ENCODE data around the gene DNAJC28.
"Not testable (repeated sequence)": the region's sequence is repeated elsewhere in the genome, so short reads cannot be mapped to it uniquely, and the experiment has no call there.

The DNAJC28 gene, protein sequence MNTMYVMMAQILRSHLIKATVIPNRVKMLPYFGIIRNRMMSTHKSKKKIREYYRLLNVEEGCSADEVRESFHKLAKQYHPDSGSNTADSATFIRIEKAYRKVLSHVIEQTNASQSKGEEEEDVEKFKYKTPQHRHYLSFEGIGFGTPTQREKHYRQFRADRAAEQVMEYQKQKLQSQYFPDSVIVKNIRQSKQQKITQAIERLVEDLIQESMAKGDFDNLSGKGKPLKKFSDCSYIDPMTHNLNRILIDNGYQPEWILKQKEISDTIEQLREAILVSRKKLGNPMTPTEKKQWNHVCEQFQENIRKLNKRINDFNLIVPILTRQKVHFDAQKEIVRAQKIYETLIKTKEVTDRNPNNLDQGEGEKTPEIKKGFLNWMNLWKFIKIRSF

DNA sequence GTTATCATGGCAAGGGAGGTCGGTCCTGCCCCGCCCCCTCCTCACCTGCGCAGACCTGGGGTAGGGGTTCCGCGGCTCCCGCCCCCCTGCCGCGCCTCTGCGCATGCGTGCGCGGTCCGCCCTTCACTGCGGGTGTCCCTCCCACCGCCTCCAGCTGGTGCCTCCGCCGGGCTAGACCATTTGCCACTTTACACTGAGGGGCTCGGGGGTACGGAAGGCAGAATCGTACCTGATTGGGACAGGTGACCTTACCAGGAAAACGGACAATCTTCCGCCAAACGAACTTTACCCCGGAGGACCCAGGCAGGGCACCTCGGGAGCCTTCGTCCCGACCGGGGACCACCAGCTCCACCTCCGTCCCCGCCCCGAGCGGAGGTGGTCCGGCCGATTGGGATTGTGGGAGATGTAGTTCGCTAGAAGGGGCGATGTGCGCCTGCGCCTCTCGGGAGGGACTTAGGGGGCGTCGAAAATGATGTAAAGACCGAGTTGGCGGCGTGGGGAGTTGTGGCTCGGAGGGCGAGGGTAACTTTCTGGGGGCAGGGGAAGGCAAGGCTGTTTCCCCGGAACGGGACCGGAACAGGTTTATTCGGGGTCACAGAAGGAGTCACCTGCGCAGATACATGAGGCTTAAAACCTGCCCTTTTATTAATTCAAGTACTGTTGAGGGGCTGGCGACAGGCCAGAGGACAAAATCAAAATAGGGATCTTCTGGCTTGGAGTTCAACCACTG, at the start of gene DNAJC28:
Gene DNAJC28, minus strand, starts transcription at position 344 of the 730 bp plus-strand sequence. CDS start 2,323 bp downstream, outside the sequence.
- peak; percentile 94 for DNase-seq

DNA sequence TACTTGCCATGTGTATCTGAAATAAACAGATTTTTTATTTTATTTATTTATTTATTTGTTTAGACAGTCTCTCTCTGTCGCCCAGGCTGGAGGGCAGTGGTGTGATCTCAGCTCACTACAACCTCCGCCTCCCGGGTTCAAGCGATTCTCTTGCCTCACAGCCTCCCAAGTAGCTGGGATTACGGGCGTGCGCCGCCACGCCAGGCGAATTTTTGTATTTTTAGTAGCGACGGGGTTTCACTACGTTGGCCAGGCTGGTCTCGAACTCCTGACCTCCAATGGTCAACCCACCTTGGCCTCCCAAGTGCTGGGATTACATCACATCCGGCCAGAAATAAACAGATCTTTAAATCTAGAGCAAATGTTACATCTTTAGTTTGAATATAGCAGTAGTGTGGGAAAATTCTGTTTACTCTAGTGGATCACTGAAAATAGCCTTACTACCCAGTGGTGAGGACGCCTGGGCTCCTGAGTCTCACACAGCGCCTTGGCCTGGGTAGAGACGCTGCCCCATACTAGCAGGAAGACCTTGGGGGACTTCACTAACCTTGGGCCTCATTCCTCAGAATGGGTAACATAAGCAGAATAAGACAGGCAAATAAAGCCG, 49.7 kb upstream of the DNAJC28 start:
- peak; percentile 48 for DNase-seq

DNA sequence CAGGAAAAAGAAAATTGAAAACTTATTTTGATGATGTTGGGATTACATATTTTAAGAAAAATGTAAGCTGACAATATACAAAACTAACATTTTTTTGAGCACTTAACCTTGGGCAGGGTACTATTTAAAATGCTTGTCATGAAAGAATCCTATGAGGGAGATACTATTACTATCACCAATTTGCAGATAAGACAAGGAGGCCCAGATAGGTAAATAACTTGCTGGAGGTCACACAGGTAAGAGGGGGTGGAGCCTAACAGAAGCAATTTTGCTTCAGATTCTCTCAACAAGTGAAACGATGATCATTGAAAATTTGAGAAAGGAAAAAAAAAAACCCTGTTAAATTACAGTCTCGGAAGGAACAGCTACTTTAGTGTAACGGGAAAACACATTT, 49.2 kb upstream of the DNAJC28 start:
- no peak for DNase-seq

DNA sequence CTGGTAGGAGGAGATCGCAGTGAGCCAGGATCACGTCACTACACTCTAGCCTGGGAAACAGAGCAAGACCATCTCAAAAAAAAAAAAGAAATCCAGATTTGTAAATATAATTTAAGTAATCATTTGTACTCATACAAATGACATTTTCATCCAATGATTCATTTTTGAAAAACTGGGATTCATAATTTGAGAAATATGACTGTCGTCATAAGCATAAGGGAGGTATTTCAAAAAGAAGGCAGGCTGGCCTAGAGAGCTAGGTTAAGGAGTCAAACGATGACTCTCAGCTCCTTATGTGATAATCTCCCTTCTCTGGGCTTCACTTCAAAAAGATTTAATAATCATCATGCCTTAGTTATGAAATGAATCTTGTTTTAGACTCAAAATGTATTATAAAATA, 48.1 kb upstream of the DNAJC28 start:
- DNase-seq, result no peak

DNA sequence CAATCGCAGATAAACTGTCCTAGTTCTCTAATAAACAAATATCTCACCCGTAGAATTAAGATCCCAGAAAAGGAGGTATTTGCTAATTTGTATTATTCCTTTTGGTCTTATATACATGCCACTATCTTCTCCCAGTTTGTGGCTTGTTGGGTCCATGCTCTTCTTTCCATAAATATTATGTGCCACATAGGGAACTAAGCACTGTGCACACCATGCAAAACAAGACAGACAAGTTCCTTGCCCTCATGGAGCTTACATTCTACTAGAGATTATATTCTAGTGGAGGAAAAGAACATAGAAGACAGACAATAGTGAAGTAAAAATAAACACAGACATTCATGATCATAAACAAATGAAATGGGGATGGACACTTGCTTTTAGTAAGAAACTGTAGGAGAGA, 45.7 kb upstream of the DNAJC28 start:
- no peak for DNase-seq

DNA sequence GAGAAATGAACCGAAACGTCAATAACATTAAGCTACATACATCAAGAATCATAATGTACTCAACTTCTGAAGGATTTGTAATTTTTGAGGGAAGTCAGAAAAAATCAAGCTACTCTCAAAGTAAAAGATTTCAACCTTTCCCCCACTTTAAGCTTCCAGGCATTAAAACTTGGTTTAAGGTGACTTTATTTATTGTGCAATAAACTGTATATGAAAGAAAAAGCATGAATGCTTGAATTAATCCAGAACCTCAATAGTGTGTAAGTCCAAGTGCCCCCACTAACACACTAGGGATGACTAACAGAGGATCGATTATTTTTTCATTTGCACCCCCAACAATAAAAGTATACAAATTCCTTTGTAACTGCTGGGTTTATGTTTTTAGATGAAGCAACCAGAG, 39.5 kb upstream of the DNAJC28 start:
- DNase-seq, result no peak

DNA sequence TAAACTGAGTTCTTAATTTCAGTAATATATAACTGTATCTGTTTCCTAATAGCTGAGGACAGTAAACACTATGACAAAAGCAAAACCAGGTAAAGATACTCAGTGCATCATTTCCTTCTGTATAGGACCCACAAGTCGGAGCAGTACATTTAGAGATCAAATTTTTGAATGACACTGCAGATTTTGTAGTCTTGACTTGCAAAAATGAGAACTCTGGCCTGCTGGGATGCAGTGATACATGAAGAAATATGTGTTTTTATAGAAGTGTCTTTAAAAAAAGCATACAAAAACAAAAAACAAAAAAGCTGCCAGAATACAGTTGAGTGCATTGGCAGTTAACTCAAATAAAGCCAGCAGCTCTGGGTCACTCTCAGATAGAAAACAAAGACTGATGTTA, 31.4 kb upstream of the DNAJC28 start:
- no peak for DNase-seq

DNA sequence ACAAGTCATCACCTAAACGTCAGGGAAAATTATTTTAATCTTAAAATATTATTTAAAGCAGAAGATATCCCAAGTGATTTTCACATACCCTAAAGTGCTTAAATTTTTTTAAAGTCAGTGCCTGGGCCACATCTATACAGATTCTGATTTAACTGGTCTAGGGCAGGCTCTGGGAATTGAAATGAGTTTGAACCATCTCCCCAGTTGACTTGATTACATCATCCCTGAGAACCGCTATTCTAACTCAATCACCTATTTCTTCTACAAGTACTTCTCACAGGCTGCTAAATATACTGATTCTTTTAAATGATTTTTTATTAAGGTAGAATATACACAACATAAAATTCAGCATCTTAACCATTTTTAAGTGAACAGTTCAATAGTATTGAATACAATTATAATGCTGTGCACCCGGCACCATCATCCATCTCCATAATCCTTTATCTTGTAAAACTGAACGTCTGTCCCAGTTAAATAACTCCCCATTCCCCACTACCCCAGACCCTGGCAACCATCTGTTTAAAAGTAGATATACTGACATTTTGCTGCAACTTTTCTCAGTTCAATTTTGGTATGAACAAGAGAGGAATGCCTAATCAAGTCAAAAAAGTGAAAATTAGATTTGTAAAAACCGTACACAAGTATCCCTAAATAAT, 30.9 kb upstream of the DNAJC28 start:
- DNase-seq, result no peak

DNA sequence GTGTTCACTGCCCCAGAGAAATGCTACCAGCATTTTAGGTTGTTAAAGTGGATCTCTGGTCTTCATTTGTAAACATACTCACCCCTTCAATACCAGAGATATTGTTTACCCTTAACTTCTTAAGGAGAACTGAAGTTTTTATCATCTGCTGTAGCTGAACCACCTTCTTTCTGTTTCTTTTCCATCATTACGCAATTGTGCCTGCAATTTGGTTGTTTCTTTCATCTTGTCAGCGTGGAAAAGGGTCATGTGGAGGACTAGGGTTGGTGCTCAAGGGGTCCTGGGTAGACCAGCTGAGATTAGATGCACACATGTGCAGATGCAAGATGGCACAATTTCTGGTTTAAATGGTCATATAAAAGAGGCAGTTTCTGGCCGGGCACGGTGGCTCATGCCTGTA, 27.4 kb upstream of the DNAJC28 start:
- no peak for DNase-seq

DNA sequence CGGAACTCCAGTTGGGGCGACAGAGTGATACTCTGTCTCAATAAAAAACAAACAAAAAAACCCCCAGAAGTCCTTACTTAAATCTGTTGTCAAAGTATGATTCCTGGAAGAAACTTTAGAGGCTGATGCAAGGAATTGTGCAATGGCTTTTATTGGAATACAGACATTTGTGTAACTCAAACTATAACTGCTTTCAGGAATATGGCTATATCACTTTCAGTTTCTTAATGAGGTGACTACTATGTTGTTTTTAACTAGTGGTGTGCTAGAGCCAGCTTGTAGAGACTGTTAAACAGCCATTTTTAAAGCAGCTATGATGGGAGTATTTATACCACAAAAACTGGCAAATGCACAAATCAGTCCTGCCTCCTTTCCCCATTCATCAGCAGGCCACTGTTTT, 22.7 kb upstream of the DNAJC28 start:
- DNase-seq, result peak; percentile 19

DNA sequence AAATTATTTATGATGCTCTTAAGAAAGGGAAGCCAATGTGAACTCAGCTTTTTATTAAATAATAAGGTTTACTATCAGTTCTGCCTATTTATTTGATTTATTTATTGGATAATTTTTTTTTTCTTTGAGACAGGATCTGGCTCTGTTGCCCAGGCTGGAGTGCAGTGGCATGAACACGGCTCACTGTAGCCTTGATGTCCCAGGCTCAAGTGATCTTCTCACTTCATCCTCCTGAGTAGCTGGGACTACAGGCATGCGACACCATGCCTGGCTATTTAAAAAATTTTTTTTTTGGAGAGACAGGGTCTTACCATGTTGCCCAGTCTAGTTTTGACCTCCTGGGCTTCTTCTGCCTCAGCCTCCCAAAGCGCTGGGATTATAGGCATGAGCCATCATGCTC, 21.0 kb upstream of the DNAJC28 start:
- DNase-seq, result no peak

DNA sequence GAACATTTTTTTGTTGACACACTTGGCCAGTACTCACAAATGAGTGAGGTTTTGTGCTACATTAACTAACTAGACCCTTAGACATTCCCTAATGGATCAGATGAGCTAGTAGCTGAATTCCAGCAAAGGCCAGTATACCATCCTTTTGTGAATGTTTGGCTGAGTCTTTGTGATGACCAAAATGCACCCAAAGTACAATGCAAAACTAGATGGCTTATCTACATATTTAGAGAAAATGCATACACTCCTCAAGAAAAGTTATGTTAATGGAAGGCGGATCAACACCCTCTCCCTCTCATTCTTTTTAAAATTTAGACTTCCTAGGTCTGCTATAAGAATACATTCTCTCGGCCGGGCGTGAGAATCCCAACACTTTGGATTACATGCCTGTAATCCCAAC, 20.1 kb upstream of the DNAJC28 start:
- DNase-seq, result no peak

DNA sequence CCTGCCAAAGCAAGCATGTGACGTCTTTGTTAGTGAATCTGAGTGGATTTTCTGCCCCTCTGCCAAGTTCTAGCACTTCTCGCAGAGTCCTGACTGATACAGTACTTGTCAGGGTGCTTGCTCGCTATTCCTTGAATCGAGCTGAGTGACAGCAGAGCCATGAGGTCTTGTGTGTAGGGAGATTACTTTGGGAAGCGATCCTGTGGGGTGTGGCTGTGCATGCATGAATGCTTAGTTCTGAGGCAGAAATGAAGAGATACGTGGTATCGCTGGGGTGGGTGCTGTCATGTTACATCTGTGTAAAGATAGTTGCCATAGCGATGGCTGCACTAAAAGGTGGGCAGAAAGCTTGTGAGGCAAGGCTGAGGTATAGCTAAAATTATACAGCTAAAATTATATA, 19.3 kb upstream of the DNAJC28 start:
- DNase-seq, result no peak

DNA sequence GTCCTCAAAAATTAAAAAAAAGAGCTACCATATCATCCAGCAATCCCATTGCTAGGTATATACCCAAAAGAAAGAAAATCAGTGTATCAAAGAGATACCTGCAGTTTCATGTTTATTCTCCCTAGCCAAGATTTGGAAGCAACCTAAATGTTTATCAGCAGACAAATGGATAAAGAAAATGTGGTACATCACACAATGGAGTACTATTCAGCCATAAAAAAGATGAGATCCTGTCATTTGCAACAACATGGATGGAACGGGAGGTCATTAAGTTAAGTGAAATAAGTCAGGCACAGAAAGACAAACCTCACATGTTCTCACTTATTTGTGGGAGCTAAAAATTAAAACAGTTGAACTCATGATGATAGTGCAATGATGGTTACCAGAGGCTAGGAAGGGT, 15.5 kb upstream of the DNAJC28 start:
- DNase-seq, result not testable (repeated sequence)

DNA sequence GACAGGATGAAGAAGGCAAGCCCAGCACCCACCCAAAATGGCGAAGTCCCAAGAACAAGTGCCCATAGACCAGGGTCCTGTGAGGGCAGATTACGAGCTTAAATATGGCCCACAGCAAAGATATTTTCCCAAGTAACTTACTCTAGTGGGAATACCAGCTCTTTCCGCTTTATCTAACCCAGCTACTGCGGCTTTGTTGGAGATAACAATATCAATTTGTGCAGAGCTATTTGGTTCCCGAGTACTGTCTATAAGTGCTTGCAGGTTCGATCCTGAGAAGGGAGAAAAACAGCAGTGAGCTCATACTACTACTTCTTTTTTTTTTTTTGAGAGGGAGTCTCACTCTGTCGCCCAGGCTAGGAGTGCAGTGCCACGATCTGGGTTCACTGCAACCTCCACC, 14.3 kb upstream of the DNAJC28 start:
- DNase-seq, result no peak

DNA sequence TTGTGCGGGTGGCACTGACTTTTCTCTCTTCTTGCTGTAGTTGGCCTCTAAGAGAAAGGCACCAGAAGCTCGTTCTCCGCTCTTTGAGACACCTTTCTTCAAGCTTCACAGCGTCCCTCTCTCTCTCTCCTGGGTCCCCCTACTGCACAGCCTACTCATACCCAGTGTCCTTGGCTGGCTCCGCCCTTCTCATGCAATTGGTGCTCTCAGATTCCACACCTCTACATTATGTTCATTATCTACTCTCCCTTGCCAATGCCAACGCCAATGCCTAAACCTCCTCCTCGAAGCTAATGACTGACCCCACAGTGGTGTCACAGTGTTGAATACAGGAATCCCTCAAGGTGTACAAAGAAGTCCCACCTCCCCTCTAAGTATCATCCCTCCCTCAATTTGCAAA, 4.8 kb upstream of the DNAJC28 start:
- no peak for DNase-seq

DNA sequence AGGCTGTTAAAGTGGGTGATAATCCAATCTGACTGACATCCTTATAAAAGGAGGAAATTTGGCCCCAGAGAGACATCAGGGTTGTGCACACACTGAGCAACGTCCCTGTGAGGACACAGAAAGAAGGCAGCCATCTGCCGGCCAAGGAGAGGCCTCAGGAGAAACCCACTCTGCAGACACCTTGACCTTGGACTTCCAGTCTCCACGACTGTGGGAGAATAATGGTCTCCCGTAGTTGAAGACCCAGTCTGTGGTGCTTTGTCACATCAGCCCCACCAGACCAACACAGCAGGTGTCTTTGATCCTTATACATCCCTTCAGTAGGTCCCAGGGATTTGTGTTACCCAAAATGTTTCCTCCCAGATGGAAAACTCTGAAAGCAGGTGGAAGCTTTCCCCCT, 4.2 kb upstream of the DNAJC28 start:
- no peak for DNase-seq

DNA sequence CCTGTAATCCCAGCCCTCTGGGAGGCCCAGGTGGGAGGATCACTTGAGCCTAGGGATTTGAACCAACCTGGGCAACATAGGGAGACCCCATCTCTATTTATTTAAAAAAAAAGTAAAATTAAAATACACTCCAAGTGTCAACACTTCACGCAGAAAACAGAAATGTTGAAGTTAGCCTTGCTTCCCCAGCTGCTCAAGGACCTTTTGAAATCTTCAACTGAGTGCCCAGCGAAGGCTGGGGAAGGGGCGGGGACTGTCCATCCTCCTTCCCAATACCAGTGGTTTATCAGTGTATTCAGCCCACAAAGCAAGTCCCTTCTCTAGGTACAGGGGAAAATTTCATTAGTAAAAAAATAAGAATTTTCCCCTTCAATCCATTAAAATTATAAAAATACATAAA, 2.2 kb upstream of the DNAJC28 start:
- DNase-seq, result no peak

DNA sequence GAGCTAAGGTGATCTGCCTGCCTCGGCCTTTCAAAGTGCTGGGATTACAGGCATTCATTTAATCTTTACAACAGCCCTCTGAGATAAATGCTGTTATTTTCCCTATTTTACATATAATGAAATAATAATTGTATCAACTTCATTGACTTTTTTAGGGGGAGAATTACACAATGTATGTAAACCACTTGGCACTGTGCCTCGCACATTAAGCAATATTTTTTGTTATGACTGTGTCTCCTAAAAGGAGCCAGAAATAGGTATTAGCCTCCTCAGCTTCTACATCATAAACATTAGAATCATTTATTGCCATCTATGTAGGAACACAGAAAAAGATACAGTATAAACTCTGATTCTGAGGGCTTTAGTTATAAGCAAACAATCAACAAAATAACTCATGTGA, 1.1 kb upstream of the DNAJC28 start:
- no peak for DNase-seq

DNA sequence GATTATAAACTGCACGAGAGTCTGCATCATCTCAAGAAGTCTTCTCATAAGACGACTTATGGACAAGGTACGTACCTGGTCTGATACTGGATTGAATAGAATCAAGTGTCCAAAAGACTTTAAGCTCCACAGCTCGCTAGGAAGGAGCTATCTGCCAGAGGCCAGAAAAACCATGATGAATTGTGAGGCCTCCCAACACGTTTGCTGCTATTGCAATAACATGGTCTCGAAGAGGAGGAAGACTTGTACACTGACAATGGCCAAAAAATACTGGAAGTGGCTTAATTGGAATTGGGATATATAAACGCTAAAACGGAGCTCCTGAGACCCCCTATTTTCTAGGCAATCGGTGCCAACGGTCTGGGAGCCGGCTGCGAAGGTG, 534 bp downstream of the DNAJC28 start:
- DNase-seq, result no peak

DNA sequence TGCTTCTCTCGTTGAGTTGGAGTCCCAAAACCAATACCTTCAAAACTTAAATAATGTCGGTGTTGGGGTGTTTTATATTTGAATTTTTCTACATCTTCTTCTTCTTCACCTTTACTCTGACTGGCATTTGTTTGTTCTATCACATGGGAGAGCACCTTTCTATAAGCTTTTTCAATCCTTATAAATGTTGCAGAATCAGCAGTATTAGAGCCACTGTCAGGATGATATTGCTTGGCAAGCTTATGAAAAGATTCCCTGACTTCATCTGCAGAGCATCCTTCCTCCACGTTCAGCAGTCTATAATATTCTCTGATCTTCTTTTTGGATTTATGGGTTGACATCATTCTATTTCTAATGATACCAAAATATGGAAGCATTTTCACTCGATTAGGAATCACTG, 2.6 kb downstream of the DNAJC28 start:
- DNase-seq, result no peak

DNA sequence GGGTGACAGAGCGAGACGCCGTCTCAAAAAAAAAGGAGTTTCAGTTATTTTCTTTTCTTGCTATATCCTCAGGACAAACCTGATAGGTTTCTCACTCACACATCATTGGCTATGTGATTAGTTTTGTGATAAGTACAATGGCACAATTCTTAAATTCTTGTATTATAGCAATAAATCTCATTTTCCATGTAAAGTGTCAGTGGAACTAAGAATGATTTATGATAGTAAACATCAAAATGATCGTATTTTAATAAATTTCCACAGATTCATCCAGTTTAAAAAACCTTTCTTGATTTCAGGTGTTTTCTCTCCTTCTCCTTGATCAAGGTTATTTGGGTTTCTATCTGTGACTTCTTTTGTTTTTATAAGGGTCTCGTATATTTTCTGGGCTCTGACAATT, 3.5 kb downstream of the DNAJC28 start:
- DNase-seq, result no peak

DNA sequence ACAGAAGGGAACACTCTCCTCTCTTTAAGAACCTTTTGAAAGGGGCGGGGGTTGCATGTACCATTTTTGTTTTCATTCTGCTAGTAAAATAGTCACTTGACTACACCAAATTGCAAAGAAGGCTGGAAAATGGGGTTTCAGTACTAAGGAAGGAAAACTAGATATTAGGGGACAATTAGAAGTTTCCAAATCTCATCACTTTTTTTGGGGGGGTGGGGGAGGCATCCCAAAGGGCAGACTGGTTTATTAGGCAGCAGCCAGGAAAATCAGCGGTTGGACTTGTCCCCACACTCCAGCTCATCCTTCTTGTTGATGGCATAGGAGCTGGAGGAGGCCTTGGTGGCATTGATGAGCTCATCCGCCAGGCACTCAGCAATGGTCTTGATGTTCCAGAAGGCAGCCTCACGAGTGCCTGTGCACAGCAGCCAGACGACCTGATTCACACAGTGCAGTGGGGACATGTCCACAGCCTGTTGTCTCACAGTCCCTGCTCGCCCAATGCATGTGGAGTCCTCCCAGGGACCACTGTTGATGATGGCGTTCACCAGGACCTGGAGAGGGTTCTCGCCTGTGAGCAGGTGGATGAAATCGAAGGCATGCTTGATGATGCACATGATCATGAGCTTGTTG, 10.1 kb downstream of the DNAJC28 start:
- no peak for DNase-seq
